ENCODE measurements around the gene ALG14.

GRCh38 chr1:95005584-95005983 is 67.2 kb downstream of the ALG14 start:
- no peak for TF ChIP-seq POLR2A (IDR thresholded peaks at IDR 0.05)
- no peak for TF ChIP-seq CTCF (IDR thresholded peaks at IDR 0.05)
- no peak for TF ChIP-seq POLR2AphosphoS5 (IDR thresholded peaks at IDR 0.05)

Data from upper lobe of left lung (tissue), 4 donors.